Left colon (tissue), 2 donors: Measurements from ENCODE around the gene SYNCRIP. TPM values are rescaled to one million over a fixed set of nuclear protein-coding genes. Genes with fewer than 3 reads are reported as not detected.
"Not testable (repeated sequence)": the region's sequence is repeated elsewhere in the genome, so short reads cannot be mapped to it uniquely, and the experiment has no call there.

Experiments used
- ATAC-seq: fragments of 200-7000 bp; cut with Tn5 transposase; one replicate; pipeline ENCODE4 v1.9.1; 2020; ENCODE audit warnings: mild to moderate bottlenecking, moderate library complexity
- DNase-seq, 2 donors: peaks; one replicate each; pipeline ENCODE4 v3.0.0-alpha.2; 2020
- intact Hi-C, 2 donors: fragments of 100-400 bp; cut with DNase I in 1 of 2; cut with micrococcal nuclease in 1 of 2; formaldehyde crosslinking; loops; one replicate each; pipeline versions ENCODE4 v1.11.2 to v1.14.0; 2022; cut with DNase I, micrococcal nuclease
- total RNA-seq, 2 donors: library from RNA; stranded (reverse); fragmentation: NEBNext Ultra II Directional; extraction: Animal tissue kit (Norgen Biotek cat#: 25700); gene quantifications; one replicate each; pipeline ENCODE4 v1.2.1, GENCODE V29; 2021
- donor health status: DM: no; HTN: no; CAD: no.
- donor health status: DM: yes; HTN: yes; CAD: no.

The SYNCRIP gene
- total RNA-seq, 2 donors from 2014 or later: 62.2 to 76.8 TPM

DNA sequence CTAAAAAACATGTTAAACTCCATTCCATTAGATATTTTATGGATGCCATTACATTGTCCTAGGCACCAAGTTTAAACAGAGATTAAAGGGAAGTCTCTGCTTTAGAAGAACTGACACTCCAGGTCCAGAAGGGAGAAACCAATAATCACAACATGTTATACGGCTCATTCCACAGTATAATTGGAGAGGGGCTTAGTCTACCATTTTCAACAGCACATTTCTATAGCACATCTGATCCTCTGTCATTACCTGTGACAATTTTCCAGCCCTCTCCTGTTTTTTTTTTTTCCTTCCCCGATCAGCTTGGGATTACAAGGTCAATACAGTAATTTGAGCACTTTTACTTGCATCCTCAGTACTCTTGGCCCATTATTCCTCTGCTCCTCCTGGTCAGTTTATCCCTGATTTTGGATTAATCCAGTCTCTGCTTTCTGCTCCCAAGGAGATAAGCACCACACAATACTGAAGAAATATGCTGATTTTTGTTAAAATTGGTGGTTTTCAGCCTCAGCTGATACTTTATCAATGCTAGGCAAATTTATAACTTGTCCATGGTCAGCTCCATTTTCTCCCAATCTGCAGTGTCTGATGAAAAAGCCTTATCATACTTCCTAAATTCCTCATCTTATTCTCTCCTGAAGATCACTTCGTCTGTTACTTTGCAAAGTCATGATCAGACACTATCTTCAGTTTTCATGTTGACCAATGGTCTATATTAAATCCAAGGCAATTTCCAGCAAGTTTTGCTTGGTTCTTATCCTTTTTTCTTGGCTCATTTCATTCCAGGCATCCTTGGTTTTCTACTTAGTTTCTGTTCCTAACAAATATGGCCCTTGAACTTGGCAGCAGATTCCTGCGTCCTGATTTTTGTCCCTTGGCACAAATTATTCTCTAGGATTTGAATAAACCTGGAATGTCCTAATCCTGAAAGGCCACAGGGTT is 30.8 kb upstream of the SYNCRIP start:
- no peak for DNase-seq
- intact Hi-C loops: loop anchor here in 1 of 2 donors (10.0 kb wide), 1 partner anchor 79 kb away; the partner anchor contains the start of gene SNX14
- ATAC-seq: no peak

DNA sequence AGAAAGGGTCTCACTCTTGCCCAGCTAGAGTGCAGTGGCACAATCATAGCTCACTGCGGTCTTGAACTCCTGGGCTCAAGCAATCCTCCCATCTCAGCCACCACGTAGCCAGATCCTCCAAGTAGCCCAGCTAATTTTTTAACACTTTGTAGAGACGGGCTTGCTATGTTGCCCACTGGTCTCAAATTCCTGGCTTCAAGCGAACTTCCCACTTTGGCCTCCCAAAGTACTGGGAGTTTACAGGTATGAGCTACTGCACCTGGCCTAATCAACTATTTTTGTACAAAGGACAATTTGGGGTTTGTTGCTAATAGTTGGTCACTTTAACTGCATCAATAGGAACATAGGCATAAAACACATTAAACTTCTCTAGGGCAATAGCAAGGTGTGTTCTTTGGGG is 29.9 kb upstream of the SYNCRIP start:
- intact Hi-C loops: loop anchor here in 1 of 2 donors (10.0 kb wide), 1 partner anchor 78 kb away; the partner anchor contains the start of gene SNX14
- DNase-seq: no peak
- ATAC-seq: no peak

DNA sequence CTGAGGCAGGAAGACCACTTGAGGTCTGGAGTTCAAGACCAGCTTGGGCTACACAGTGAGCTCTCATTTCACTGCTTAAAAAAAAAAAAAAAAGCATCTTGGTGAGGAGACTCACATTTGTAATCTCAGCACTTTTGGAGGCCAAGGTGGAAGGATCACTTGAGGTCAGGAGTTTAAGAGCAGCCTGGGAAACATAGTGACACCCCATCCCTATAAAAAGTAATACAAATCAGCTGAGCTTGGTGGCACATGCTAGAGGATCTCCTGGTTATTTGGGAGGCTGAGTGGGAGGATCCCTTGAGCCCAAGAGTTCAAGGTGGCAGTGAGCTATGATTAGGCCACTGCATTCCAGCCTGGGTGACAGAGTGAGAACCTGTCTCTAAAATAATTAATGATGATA is 29.4 kb upstream of the SYNCRIP start:
- ATAC-seq: no peak
- DNase-seq: no peak
- intact Hi-C loops: loop anchor here in 1 of 2 donors (10.0 kb wide), 1 partner anchor 77 kb away; the partner anchor contains the start of gene SNX14

DNA sequence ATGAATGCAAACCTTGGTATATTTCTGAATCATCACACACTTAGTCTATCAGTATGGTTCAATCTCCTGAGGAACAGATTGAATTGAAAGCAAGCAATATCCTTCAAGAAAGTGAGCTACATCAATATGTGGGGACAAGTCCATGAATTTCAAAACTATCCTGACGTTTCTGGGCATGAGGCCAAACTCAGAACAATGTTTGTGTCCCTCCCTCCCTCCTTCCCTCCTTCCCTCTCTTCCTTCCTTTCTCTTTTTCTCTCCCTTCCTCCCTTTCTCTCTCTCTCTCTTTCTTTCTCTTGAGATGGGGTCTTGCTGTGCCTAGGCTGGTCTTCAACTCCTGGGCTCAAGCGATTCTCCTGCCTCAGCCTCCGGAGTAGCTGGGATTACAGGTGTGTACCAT is 27.9 kb upstream of the SYNCRIP start:
- no peak for DNase-seq
- no peak for ATAC-seq
- intact Hi-C loops: loop anchor here in 1 of 2 donors (10.0 kb wide), 1 partner anchor 76 kb away; the partner anchor contains the start of gene SNX14

DNA sequence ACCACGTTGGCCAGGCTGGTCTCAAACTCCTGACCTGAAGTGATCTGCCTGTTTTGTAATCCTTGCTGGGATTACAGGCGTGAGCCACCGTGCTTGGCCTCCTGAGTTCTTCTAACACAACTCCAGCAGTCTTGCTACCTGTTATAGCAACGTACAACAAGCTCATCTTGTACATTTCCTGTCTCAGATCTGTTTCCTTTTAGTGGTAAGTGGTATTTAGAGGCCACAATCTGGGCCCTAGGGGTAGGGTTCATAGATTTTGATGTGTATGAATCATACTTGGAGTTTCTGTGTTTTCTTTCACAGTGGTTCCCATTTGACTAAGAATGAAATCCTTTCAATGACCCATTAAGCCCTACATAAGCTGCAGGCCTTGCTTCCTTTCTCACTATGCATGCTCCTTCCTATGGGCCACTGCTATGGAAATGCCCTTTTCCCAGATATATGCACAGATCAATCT is 27.1 kb upstream of the SYNCRIP start:
- intact Hi-C loops: loop anchor here in 1 of 2 donors (10.0 kb wide), 1 partner anchor 75 kb away; the partner anchor contains the start of gene SNX14
- ATAC-seq (peak; percentile 25), DNase-seq (no peak)

DNA sequence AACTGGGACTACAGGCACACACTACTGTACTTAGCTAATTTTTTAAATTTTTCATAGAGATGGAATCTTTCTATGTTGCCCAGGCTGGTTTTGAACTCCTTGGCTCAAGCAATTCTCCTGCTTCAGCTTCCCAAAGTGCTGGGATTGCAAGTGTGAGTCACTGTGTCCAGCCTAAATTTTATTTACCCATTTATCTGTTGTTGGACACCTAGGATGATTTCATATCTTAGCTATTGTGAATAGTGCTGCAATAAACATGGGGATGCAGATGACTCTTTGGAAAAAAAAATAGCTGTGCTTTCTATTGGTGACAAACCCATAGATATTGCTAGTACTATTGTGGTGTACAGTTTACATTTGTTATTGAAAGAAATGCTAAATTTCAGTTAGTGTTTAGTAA is 19.6 kb upstream of the SYNCRIP start:
- ATAC-seq: no peak

DNA sequence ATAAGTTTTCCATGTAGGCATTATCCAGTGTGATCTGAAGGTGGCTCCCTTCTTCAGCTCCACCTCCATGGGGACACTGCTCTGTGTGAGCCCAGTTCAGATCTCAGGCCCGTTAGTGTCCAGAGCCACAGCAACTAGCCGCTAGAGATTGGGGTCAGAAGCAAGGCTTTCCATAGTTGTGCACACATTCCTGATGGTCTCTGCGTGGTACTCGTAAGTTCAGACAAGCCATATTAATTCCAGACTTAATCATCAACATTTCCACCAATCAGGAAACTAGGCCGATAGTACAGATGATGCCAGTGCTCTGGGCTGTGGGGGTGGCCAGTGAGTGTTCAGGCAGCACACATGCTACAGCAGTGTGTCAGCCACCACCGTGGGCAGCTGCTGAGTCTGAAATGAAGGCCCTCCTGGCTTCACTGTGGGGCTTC is 17.5 kb upstream of the SYNCRIP start:
- ATAC-seq (no peak), DNase-seq (no peak)
- intact Hi-C loops: no loop called here

More for the DNA sequence above, 19.6 kb upstream of the SYNCRIP start:
- intact Hi-C loops: no loop called here
- no peak for DNase-seq

DNA sequence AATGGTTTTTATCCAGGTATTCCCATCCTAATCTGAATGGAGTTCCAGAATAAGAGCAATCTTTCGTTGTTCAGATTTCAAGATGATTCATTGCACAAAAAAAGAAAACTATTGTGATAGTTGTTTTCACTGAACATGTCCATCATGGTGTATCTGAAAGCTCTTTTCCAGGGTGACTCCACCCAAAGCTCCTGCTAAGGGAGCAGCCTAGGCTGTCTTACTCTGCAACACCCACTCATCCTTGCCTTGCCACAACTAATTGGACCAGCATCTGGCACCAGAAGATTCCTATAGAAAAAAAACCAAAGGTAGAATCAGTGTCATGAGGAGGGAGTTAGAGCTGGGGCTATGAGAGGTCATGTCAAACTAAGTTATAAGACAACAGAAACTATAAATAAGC is 7.9 kb upstream of the SYNCRIP start:
- no peak for ATAC-seq
- intact Hi-C loops: no loop called here
- no peak for DNase-seq

DNA sequence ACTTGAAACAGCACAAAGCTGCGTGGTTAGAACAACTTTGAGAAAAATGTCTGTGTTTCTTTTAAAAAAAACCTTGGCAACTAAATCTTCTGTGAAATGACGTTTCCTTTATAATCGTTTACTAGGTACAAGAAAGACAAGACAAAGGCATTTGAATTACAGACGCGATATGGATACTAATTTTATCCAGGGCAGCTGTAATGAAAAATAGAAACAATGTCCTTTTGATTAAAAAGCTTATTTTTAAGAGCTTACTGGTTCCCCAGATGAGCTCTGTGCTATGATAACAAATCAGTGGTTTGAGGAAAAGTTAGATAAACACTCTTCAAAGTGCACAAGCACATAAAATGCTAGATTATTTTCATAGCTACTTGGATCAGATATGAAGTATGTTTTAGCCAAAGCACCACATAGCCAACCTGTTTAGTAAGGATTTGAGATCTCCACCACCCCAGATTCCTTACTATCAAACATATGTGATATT is 1.6 kb upstream of the SYNCRIP start:
- intact Hi-C loops: no loop called here
- no peak for DNase-seq
- ATAC-seq: no peak

DNA sequence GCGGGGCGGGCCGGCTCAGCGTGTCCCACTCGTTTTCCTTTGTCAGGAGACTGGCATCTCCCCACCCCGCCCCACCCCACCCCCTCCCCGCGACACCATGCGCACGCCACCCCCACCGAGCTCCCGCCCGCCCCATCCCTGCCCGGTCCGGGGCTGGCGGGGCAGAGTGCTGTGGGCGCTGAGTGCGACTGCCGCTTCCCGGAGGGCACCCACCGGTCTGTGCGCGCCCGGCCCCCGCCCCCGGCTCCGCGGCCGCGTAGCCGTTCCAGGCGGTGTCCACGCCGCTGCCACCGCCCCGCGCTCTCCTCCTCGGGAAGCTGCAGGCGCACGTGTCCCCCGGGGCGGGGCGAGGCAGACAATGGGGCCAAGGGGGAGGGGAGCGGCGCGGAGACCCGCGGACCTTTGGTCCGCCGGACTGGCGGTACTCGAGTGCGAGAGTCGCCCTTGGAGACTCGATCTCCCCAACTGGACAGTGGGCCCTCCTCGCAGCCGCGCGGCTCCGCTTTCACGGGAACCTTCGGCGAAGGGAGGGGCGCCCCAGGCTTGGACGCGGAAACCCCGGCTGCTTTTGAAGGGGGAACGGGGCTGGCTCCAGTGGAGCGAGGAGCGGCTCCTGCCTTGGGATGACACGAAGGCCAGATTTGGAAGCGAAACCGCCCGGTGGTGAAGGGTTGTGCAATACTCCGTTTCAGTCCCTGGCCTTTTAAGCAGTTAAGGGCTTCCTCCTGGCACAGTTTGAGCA is 1.0 kb upstream of the SYNCRIP start:
- intact Hi-C loops: loop anchor here in 1 of 2 donors (2.0 kb wide), 1 partner anchor 35 kb away; no protein-coding TSS in a partner anchor
- ATAC-seq: peak; percentile 66

DNA sequence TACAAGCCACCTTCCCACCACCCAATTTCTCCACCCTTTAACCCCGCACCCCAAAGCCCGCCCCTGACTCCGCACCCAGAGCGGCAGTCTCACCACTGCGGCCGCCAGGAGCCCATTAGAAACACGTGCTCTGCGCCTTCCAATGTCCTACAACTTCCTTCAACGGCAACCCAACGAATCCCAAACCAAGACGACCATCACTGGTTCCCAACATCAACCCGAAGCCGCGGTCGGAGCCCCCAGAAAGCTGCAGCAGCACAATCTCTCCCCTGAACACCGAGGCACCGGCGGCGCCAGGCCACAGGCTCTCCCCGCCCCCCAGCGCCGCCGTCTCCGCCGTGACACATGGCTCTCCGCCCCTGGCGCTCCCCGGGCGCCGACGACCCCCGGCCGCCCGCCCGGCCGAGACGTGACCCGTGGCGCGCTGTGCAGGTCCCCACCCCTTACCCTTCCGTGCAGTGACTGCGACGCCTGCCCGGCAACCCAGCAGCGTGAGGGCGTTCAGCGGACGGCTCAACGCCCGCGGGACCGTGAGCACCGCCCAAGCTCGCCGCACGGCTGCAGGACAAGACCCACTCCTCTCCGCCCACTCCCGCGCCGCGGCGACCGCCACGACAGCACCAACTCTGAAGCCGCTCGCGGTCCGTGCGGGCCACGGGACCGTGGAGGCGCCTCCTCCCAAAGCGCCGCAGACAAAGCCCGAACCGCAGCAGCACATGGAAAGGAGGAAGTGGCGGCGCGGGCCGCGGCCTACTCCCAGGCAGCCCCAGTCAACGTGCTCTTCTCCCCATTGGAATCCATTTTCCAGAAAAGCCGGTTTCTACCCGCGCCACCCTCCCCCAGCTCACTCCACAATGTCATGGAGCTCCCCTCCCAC is 551 bp downstream of the SYNCRIP start:
- peak; percentile 13 for ATAC-seq
- DNase-seq: peak; percentile 67 to 71
- intact Hi-C loops: loop anchor here in 1 of 2 donors (2.0 kb wide), 1 partner anchor 37 kb away; no protein-coding TSS in a partner anchor

More for the DNA sequence above, 1.0 kb upstream of the SYNCRIP start:
- DNase-seq: peak; percentile 90

DNA sequence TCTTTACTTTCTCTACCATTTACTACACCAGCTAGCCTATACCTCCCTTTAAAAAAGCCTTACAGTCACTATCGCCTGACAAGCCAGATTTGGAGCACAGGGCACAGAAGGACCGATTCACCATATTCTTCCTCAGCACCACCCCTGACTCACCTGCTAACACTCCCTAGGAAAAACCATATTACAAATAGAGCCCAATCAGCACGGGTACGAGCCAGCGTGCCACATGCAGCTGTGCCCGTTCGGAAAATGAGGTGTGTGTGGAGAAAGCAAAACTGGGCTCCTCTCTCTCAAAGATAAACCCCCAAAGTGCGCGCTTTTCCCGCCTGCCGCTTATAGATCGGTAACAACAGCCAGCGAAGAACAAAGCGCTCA is 1.2 kb downstream of the SYNCRIP start:
- ATAC-seq (no peak), DNase-seq (no peak)
- intact Hi-C loops: no loop called here

DNA sequence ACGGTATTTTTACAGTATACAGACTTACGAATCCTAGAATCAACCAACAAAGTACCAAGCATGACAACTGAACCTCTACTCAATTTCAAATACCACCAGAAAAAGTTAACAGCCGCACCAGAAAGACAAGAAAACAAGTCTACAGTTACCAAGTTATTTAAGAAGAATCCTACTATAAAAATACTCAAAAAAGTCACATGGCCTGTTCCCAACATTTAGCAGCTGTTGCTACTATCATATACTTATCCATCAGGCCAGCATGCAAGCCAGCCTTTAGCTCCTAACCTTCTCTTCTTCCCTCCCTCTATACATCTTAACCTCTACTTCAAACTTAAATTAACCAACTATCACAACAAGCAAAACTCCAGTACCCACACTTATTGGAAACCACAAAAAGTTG is 1.9 kb downstream of the SYNCRIP start:
- DNase-seq (no peak), ATAC-seq (no peak)
- intact Hi-C loops: no loop called here

DNA sequence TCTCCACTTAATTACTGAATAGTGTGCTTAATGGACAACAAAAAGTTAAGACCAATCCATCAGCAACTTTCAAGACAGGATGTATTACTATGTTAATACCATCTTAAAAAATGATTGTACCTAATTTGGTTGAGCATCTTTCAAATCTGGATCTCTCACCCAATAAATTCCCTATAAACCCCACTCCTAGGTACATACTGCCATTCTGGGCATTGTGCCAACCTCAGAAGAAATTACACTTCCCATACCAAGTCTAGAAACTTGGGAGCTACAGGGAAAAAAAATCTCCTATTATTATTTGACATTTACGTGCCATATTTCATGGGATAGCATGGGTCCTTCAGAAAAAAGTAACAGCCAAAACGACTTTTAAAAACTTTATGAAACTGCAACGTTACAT is 5.1 kb downstream of the SYNCRIP start:
- intact Hi-C loops: no loop called here
- DNase-seq: no peak
- no peak for ATAC-seq

DNA sequence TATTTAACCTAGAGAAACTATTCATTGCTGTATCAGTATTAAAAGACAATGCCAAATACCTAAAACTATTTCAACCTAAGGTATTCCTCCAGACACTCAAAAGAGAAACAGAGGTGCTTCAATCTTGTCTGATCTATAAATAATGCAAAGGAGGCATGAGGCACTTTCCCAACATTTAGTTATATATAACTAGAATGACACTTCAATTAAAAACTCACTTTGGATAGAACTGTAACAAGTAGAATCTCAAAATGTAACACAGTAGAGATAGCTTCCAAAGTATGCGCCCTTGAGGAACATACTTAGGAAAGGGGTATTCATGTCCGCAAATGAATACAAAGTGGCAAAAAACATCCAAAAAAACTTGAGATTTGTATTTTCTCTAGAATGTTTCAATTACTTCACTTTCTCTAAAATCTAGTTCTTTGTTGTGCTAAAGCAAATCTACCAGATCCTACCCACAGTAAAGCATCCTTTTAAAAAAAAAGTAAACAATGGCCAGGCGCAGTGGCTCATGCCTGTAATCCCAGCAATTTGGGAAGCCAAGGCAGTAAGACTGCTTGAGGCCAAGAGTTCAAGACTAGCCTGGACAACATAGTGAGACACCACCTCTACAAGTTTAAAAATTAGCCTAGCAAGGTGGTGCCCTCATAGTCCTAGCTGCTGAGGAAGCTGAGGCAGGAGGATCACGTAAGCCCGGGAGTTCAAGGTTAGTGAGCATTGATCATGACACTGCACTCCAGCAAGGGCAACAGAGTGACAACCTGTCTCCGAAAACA is 10.3 kb downstream of the SYNCRIP start:
- DNase-seq: no peak
- no peak for ATAC-seq
- intact Hi-C loops: no loop called here

DNA sequence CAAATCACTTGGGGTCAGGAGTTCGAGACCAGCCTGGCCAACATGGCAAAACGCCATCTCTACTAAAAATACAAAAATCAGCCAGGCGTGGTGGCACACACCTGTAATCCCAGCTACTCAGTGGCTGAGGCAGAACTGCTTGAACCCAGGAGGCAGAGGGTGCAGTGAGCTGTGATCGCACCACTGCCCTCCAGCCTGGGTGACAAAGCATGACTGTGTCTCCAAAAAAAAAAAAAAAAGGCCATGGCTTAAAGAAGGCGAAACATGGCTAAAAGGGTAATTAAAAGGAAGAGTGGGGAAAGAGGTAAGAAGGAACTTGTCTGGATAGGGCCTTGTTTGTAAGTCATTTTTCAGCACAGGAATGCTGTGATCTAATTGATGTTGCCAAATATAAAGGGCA is 11.6 kb downstream of the SYNCRIP start:
- ATAC-seq, intact Hi-C loops, DNase-seq: not testable (repeated sequence)

DNA sequence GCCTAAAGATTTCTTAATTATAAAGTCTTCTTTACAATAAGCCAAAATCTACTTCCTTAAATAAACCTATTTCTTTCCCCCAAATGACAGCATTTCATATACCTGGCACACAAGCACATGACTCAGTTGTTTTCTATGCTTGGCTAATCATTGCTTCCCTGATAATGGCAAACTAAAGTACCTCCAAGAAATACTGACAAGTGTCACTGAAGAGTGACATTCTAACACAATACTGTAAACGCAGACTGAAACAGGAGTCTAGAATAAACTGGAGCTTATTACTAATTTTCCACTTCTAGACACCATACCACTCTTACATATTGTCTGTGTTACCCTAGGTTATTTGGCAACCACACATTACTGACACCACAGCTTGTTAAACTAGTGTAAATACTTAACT is 14.3 kb downstream of the SYNCRIP start:
- no peak for DNase-seq

More for the DNA sequence above, 14.3 kb downstream of the SYNCRIP start:
- intact Hi-C loops: no loop called here
- no peak for ATAC-seq
